GM18517 (cell line): ENCODE results near the gene TMEM187.
"Not testable (repeated sequence)": the region's sequence is repeated elsewhere in the genome, so short reads cannot be mapped to it uniquely, and the experiment has no call there.

ENCODE experiments used
- ATAC-seq: cut with Tn5 transposase; IDR thresholded peaks from one replicate; pipeline ENCODE4 v1.9.1; 2021; ENCODE audit warnings: mild to moderate bottlenecking, moderate library complexity; ENCODE audit not compliant: unreplicated experiment

The TMEM187 gene

GRCh38 chrX:153969904-153970356 is 2.6 kb upstream of the TMEM187 start:
- ATAC-seq: no peak

- ATAC-seq: peak; percentile 8
Measured at GRCh38 chrX:153970357-153971123, 2.0 kb upstream of the TMEM187 start.

GRCh38 chrX:153971124-153971449 is 1.5 kb upstream of the TMEM187 start:
- peak; percentile 40 for ATAC-seq

- ATAC-seq: peak; percentile 53
Measured at GRCh38 chrX:153971450-153972367, 845 bp upstream of the TMEM187 start, which contains the start of gene HCFC1. Gene HCFC1, minus strand, starts transcription at chrX:153971818. Its CDS starts 978 bp downstream, at chrX:153970840.

GRCh38 chrX:153973127-153974002 is 811 bp downstream of the TMEM187 start:
- ATAC-seq: no peak

- ATAC-seq: no peak
Measured at GRCh38 chrX:153974003-153974725, 1.6 kb downstream of the TMEM187 start.

- ATAC-seq: no peak
Measured at GRCh38 chrX:153974726-153975286, 2.3 kb downstream of the TMEM187 start.

- ATAC-seq: not testable (repeated sequence)
Measured at GRCh38 chrX:153980394-153980793, 7.8 kb downstream of the TMEM187 start.

- ATAC-seq: no peak
Measured at GRCh38 chrX:153981231-153981630, 8.7 kb downstream of the TMEM187 start.

GRCh38 chrX:153981771-153982533 is 9.4 kb downstream of the TMEM187 start:
- no peak for ATAC-seq

GRCh38 chrX:153983321-153983801 is 10.8 kb downstream of the TMEM187 start:
- no peak for ATAC-seq

GRCh38 chrX:153984351-153985178 is 12.0 kb downstream of the TMEM187 start:
- ATAC-seq: no peak

- no peak for ATAC-seq
Measured at GRCh38 chrX:153988493-153988892, 15.9 kb downstream of the TMEM187 start.

- no peak for ATAC-seq
Measured at GRCh38 chrX:153989973-153990655, 17.6 kb downstream of the TMEM187 start.

GRCh38 chrX:153991013-153991580 is 18.5 kb downstream of the TMEM187 start:
- ATAC-seq: no peak

GRCh38 chrX:153992180-153992579 is 19.6 kb downstream of the TMEM187 start:
- no peak for ATAC-seq

GRCh38 chrX:153993079-153993478 is 20.5 kb downstream of the TMEM187 start:
- ATAC-seq: no peak
